Effector memory CD8-positive, alpha-beta T cell (primary cell): ENCODE results near the gene ARMC8.

Source experiments
- ATAC-seq: fragments of 150-1000 bp; cut with Tn5 transposase; replicated peaks from 2 replicates; pipeline ENCODE4 v1.10.0; 2021; ENCODE audit warnings: mild to moderate bottlenecking, moderate library complexity
- DNase-seq, 3 experiments: peaks; one replicate each; pipeline ENCODE4 v3.0.0; 2021
- H3K27ac Mint-ChIP-seq, 2 donors: one replicate each; pipeline ENCODE4 v1.8.0; 2022; ENCODE audit warnings: mild to moderate bottlenecking in 2 of 2, mixed read lengths in 2 of 2, moderate library complexity in 2 of 2
- H3K27me3 Mint-ChIP-seq, 2 donors: one replicate each; pipeline ENCODE4 v1.8.0; 2022; ENCODE audit warnings: mixed read lengths in 2 of 2
- H3K36me3 Mint-ChIP-seq: one replicate; pipeline ENCODE4 v1.8.0; 2022; ENCODE audit warnings: mild to moderate bottlenecking, moderate library complexity, mixed read lengths; ENCODE audit not compliant: insufficient read depth
- H3K4me1 Mint-ChIP-seq, 2 donors: one replicate each; pipeline ENCODE4 v1.8.0; 2022; ENCODE audit warnings: low read depth in 2 of 2, mixed read lengths in 2 of 2
- H3K4me3 Mint-ChIP-seq, 2 donors: one replicate each; pipeline ENCODE4 v1.8.0; 2022; ENCODE audit warnings: mild to moderate bottlenecking in 2 of 2, mixed read lengths in 2 of 2, moderate library complexity in 2 of 2
- H3K9me3 Mint-ChIP-seq, 2 donors: one replicate each; pipeline ENCODE4 v1.8.0; 2022; ENCODE audit warnings: mixed read lengths in 2 of 2

ARMC8 gene

GRCh38 chr3:138270245-138270644 lies 83.1 kb downstream of the ARMC8 start:
- H3K27ac Mint-ChIP-seq, result no peak overlapping the region

DNA sequence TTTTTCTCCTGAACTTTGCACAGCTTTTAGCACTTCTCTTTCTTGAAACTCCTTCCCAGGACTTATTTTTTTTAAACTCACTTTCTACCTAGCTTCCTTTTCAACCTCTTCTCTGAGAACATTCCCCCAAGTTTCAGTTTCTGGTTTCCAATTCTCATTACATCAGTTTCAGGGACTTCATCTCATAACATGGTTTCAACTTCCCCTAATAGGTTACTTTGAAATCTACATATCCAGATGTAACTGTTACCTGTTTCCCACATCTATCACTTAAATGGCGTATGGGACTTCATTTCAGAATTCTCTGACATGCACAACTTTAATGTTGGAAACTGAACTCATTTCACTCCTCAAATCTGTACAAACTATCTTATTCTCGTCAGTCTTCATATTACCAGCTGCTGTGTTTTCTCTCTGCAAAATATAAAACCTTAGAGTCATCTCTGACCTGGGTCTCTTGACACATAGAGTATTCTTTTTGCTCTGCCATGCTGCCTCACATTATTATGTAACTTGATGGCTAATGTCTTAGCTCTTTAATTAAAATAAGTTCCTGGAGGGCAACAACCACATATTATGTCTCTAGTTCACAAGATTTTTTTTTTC lies 84.2 kb downstream of the ARMC8 start:
- Mint-ChIP-seq H3K4me1 (no peaks in the 10 kb centered on the region), H3K27me3 (no peaks in the 10 kb centered on the region), H3K9me3 (no peaks in the 10 kb centered on the region), H3K27ac (peak overlapping the region in 1 of 2 donors; percentile 4), H3K36me3 (peaks cover 42% of the 10 kb centered on the region), H3K4me3 (no peak overlapping the region)
- DNase-seq (no peak), ATAC-seq (no peak)

More at GRCh38 chr3:138270245-138270644, 83.1 kb downstream of the ARMC8 start:
- H3K4me1 Mint-ChIP-seq, result no peaks in the 10 kb centered on the region
- H3K4me3 Mint-ChIP-seq, result no peak overlapping the region
- H3K9me3 Mint-ChIP-seq, result no peaks in the 10 kb centered on the region
- H3K27me3 Mint-ChIP-seq, result no peaks in the 10 kb centered on the region
- DNase-seq, result no peak
- H3K36me3 Mint-ChIP-seq, result peaks cover 34% of the 10 kb centered on the region
- no peak for ATAC-seq

DNA sequence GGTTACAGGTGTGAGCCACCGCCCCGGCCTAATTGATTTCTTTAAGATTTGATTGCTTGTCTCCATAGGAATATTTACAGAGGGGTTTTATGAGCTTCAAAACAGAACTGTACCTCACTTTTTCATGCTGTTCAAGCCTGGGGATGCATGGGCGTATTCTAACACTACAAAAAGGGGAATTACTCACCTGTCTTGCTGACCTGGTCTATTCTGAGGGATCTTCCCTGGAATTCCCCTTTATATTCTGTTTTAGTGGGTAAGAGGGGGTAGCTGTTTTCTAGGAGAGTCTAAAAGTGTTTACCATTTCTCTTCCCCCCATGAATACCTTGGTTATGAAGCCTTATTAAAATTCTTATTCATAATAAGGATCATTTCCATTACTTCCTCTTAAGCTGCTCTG lies 94.5 kb downstream of the ARMC8 start:
- no peak for DNase-seq
- H3K4me1 Mint-ChIP-seq, result peaks cover 1 to 3% of the 10 kb centered on the region in 2 donors
- no peak for ATAC-seq
- H3K9me3 Mint-ChIP-seq, result no peaks in the 10 kb centered on the region
- no peak overlapping the region for H3K27ac Mint-ChIP-seq
- H3K36me3 Mint-ChIP-seq, result peaks cover 8% of the 10 kb centered on the region
- no peak overlapping the region for H3K4me3 Mint-ChIP-seq
- no peaks in the 10 kb centered on the region for H3K27me3 Mint-ChIP-seq

DNA sequence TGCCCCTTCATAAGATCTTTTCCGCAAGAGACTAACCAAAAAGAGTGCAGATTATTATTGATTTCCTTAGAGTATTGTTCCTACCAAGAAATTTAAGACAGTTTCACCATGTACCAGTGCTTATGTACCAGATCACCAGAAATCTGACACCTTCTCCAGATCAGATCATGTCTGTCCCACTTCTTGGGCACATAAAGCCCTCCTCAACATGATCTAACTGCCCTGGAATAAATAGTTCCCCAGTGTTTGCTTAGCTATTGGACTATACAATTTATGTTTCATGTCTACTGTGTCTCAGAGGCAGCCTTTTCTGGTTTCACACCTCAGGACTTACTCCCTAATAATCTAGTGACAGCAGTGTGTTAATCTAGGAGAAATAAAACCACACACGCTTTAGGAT lies 95.7 kb downstream of the ARMC8 start:
- Mint-ChIP-seq H3K36me3 (peaks cover 8% of the 10 kb centered on the region), H3K27me3 (no peaks in the 10 kb centered on the region), H3K4me1 (peaks cover 1 to 3% of the 10 kb centered on the region in 2 donors), H3K27ac (peak overlapping the region in 1 of 2 donors; percentile 10), H3K4me3 (no peak overlapping the region), H3K9me3 (no peaks in the 10 kb centered on the region)
- no peak for ATAC-seq
- no peak for DNase-seq

DNA sequence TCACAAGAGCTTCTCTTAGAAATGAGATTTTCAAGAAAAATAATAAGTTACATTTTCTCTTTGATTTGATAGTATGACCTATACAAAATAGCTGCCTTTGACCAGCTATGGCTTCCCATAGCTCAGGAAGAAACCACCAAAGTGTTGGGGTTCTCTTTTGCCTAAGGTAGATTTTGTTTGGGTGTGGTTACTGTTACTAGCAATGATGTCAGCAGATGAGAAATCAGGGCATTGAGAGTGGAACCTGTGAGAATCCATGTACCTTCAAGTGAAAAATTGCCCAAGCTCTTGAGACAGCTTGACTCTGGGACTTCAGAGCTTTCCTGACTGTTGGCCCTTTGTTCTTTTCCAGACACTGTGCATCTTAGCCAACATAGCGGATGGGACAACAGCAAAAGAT lies 97.0 kb downstream of the ARMC8 start:
- no peaks in the 10 kb centered on the region for H3K27me3 Mint-ChIP-seq
- no peaks in the 10 kb centered on the region for H3K9me3 Mint-ChIP-seq
- peaks cover 1 to 3% of the 10 kb centered on the region in 2 donors for H3K4me1 Mint-ChIP-seq
- DNase-seq (no peak), ATAC-seq (no peak)
- H3K36me3 Mint-ChIP-seq, result peaks cover 15% of the 10 kb centered on the region
- H3K27ac Mint-ChIP-seq, result peak overlapping the region in 1 of 2 donors; percentile 10
- no peak overlapping the region for H3K4me3 Mint-ChIP-seq

DNA sequence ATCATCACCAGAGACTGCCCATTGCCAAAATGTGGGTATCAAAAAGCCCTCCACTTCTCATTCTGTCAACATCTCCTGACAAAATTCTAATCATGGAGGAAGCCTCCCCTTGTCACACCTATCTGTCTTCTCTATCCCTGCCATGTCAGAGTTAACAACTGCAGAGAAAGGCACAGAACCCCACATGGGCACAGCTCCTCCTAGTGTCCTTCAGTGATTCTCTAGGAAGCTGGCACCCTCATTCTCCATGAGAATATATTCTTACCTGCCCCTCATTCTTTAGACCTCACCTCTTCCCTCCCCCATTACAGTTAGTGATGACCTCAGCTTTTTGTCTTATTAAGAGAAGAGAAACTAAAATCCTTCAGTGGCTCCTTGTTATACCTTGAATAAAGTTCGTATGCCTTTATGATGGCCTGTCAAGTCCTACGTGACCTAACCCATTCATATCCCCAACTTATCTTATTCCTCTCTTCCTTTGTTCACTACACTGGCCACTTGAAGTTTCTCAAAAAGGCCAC lies 97.9 kb downstream of the ARMC8 start:
- Mint-ChIP-seq H3K4me3 (no peak overlapping the region), H3K9me3 (no peaks in the 10 kb centered on the region), H3K36me3 (peaks cover 16% of the 10 kb centered on the region), H3K4me1 (peaks cover 1 to 3% of the 10 kb centered on the region in 2 donors), H3K27me3 (no peaks in the 10 kb centered on the region), H3K27ac (no peak overlapping the region)
- no peak for DNase-seq
- no peak for ATAC-seq

DNA sequence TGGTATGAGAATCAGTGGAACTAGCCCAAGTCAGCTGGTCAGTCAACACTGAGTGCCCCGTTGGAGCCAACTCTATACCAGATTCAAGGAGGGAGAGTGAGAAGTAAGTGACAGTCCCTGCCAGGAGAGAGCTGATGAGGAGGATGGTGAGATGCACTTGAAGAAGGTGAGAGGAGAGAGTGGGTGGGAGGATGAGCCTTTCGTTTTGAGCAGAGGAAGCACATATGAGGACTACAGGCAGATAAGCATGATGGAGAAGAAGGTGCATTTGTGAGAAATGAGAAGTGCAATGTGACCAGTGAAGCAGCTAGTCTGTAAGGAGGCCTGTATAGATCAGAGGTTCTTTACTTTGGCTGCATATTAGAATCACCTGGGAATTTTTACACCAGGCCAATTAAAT lies 102.2 kb downstream of the ARMC8 start:
- Mint-ChIP-seq H3K27ac (no peak overlapping the region), H3K36me3 (peaks cover 10% of the 10 kb centered on the region), H3K27me3 (no peaks in the 10 kb centered on the region), H3K9me3 (no peaks in the 10 kb centered on the region), H3K4me3 (no peak overlapping the region), H3K4me1 (no peaks in the 10 kb centered on the region)
- DNase-seq, result no peak
- ATAC-seq, result no peak

DNA sequence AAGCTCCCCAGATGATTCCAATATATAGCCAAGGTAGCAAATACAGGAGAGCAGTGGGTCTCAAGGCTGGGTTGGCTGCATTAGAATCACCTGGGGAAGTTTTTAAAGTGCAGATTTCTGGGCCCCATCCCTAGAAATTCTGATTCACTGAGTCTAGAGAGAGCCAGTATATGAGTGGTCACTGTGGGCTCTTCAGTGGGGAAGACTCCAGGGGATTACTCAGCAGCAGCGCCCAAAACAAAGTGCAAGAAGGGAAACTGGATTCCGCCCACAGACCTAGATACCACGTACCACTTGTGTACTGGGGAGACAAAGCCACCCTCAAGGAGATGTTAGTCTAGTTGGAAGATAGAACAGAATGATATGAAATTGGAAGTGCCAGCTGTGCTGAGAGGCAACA lies 102.6 kb downstream of the ARMC8 start:
- DNase-seq (no peak), ATAC-seq (no peak)
- H3K4me1 Mint-ChIP-seq, result no peaks in the 10 kb centered on the region
- H3K27ac Mint-ChIP-seq, result peak overlapping the region; percentile 1 to 39
- no peak overlapping the region for H3K4me3 Mint-ChIP-seq
- H3K36me3 Mint-ChIP-seq, result peaks cover 10% of the 10 kb centered on the region
- no peaks in the 10 kb centered on the region for H3K27me3 Mint-ChIP-seq
- no peaks in the 10 kb centered on the region for H3K9me3 Mint-ChIP-seq

DNA sequence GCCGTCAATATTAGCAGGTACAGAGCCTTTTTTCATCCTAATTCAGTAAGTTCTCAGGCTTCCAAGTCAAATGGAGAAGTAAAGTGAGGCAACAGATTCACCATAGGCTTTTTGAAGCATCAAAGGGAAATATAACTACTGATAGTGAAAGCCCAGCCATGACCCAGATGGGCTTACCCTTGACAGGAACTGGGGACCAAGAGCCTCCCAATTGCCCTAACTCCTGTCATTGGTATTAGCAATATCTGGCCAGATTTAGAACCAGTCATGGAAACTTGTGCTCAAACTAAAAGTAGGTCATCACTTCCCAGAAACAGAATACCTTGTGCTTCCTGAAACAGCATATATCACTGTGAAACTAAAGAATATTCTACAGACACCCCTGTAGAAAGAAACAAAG lies 109.5 kb downstream of the ARMC8 start:
- no peaks in the 10 kb centered on the region for H3K9me3 Mint-ChIP-seq
- no peaks in the 10 kb centered on the region for H3K27me3 Mint-ChIP-seq
- DNase-seq (no peak), ATAC-seq (peak; percentile 52)
- H3K4me3 Mint-ChIP-seq, result peak overlapping the region in 1 of 2 donors; percentile 12
- H3K4me1 Mint-ChIP-seq, result peaks cover 0 to 5% of the 10 kb centered on the region in 2 donors
- H3K36me3 Mint-ChIP-seq, result peaks cover 10% of the 10 kb centered on the region
- peak overlapping the region; percentile 46 to 77 for H3K27ac Mint-ChIP-seq

- H3K36me3 Mint-ChIP-seq, result peaks cover 10% of the 10 kb centered on the region
- peak; percentile 93 for ATAC-seq
These were observed 110.0 kb downstream of the ARMC8 start for GRCh38 chr3:138297059-138297607.

GRCh38 chr3:138297876-138298275 lies 110.8 kb downstream of the ARMC8 start:
- no peak for ATAC-seq
- DNase-seq, result no peak
- Mint-ChIP-seq H3K4me3 (no peak overlapping the region), H3K36me3 (peaks cover 10% of the 10 kb centered on the region), H3K4me1 (peaks cover 0 to 5% of the 10 kb centered on the region in 2 donors), H3K27ac (peak overlapping the region; percentile 46 to 77), H3K27me3 (no peaks in the 10 kb centered on the region), H3K9me3 (no peaks in the 10 kb centered on the region)

More at GRCh38 chr3:138297059-138297607, 110.0 kb downstream of the ARMC8 start:
- H3K27me3 Mint-ChIP-seq, result no peaks in the 10 kb centered on the region
- peaks cover 0 to 5% of the 10 kb centered on the region in 2 donors for H3K4me1 Mint-ChIP-seq
- H3K4me3 Mint-ChIP-seq, result peak overlapping the region in 1 of 2 donors; percentile 12
- no peaks in the 10 kb centered on the region for H3K9me3 Mint-ChIP-seq
- peak overlapping the region; percentile 46 to 77 for H3K27ac Mint-ChIP-seq
- peak in 1 of 3 experiments; percentile 12 for DNase-seq

GRCh38 chr3:138300647-138301046 lies 113.5 kb downstream of the ARMC8 start:
- H3K36me3 Mint-ChIP-seq, result peaks cover 10% of the 10 kb centered on the region
- no peaks in the 10 kb centered on the region for H3K9me3 Mint-ChIP-seq
- H3K27ac Mint-ChIP-seq, result no peak overlapping the region
- no peak for DNase-seq
- no peaks in the 10 kb centered on the region for H3K4me1 Mint-ChIP-seq
- no peaks in the 10 kb centered on the region for H3K27me3 Mint-ChIP-seq
- no peak overlapping the region for H3K4me3 Mint-ChIP-seq
- ATAC-seq, result no peak

DNA sequence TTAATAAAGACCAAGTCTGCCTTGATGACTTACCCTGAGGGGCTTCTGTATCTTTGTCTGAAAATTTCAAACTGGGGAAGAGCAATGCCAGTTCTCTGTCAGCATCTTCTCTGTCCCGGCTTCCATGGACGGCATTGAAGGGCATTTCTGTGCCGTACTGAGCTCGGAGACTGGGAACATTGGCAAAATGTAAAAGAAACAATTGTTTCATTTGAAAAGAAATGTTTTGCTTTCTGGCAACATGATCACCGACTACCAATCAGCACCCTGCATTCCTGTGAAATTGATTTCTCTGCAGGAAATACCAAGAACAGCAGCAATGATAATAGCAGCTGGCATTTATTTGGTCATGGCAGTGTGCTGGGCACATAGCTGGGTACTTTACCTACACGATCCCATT lies 116.4 kb downstream of the ARMC8 start:
- ATAC-seq (no peak), DNase-seq (no peak)
- Mint-ChIP-seq H3K4me1 (no peaks in the 10 kb centered on the region), H3K27ac (no peak overlapping the region), H3K36me3 (no peaks in the 10 kb centered on the region), H3K4me3 (no peak overlapping the region), H3K9me3 (peaks cover 7 to 15% of the 10 kb centered on the region in 2 donors), H3K27me3 (peaks cover 0 to 19% of the 10 kb centered on the region in 2 donors)

GRCh38 chr3:138307899-138308298 lies 120.8 kb downstream of the ARMC8 start:
- peaks cover 0 to 41% of the 10 kb centered on the region in 2 donors for H3K27me3 Mint-ChIP-seq
- H3K4me1 Mint-ChIP-seq, result no peaks in the 10 kb centered on the region
- DNase-seq (no peak), ATAC-seq (no peak)
- H3K9me3 Mint-ChIP-seq, result peaks cover 11 to 29% of the 10 kb centered on the region in 2 donors
- H3K36me3 Mint-ChIP-seq, result no peaks in the 10 kb centered on the region
- H3K4me3 Mint-ChIP-seq, result no peak overlapping the region
- no peak overlapping the region for H3K27ac Mint-ChIP-seq
